H9 (cell line): Measurements from ENCODE around the gene SDK1. TPM values are rescaled to one million over a fixed set of nuclear protein-coding genes. Genes with fewer than 3 reads are reported as not detected.

ENCODE experiments used
- DNase-seq: peaks from one replicate; pipeline ENCODE4 v3.0.0-alpha.2; 2017
- H2AFZ ChIP-seq: one replicate; pipeline ENCODE4 v1.6.1; 2013; ENCODE audit warnings: mild to moderate bottlenecking, low read length, control low read depth, moderate library complexity
- H2AK5ac ChIP-seq: 2 replicates; pipeline ENCODE4 v1.6.1; 2013; ENCODE audit warnings: low read length, control low read depth, mixed read lengths; ENCODE audit not compliant: insufficient read length
- H2BK120ac ChIP-seq: one replicate; pipeline ENCODE4 v1.6.1; 2013; ENCODE audit warnings: low read depth, mild to moderate bottlenecking, low read length, control low read depth, inconsistent platforms; ENCODE audit not compliant: poor library complexity, severe bottlenecking
- H2BK12ac ChIP-seq: 2 replicates; pipeline ENCODE4 v1.6.1; 2013; ENCODE audit warnings: low read length, control low read depth, mixed read lengths, low read depth; ENCODE audit not compliant: insufficient read length
- H2BK15ac ChIP-seq: 2 replicates; pipeline ENCODE4 v1.6.1; 2013; ENCODE audit warnings: low read depth, low read length, control low read depth
- H2BK20ac ChIP-seq: one replicate; pipeline ENCODE4 v1.6.1; 2013; ENCODE audit warnings: low read depth, mild to moderate bottlenecking, low read length, control low read depth, inconsistent platforms; ENCODE audit not compliant: poor library complexity, severe bottlenecking
- H2BK5ac ChIP-seq: 2 replicates; pipeline ENCODE4 v1.6.1; 2013; ENCODE audit warnings: low read length, control low read depth, mixed read lengths; ENCODE audit not compliant: insufficient read length
- H3K14ac ChIP-seq: 2 replicates; pipeline ENCODE4 v1.6.1; 2013; ENCODE audit warnings: low read length, control low read depth; ENCODE audit not compliant: insufficient read depth
- H3K18ac ChIP-seq: 2 replicates; pipeline ENCODE4 v1.6.1; 2013; ENCODE audit warnings: low read depth, mild to moderate bottlenecking, mixed read lengths, low read length, control low read depth; ENCODE audit not compliant: insufficient read length
- H3K23ac ChIP-seq: 2 replicates; pipeline ENCODE4 v1.6.1; 2013; ENCODE audit warnings: low read length, control low read depth, mixed read lengths, low read depth; ENCODE audit not compliant: insufficient read length
- H3K23me2 ChIP-seq: 2 replicates; pipeline ENCODE4 v1.6.1; 2013; ENCODE audit warnings: low read depth, mild to moderate bottlenecking, mixed read lengths, low read length, control low read depth; ENCODE audit not compliant: insufficient read length, poor library complexity, severe bottlenecking
- H3K27ac ChIP-seq: 2 replicates; pipeline ENCODE4 v1.5.1; 2013; ENCODE audit warnings: low read length, control low read depth, mixed read lengths, low read depth; ENCODE audit not compliant: insufficient read length
- H3K27me3 ChIP-seq: 2 replicates; pipeline ENCODE4 v1.6.1; 2013; ENCODE audit warnings: low read length, control low read depth, inconsistent platforms; ENCODE audit not compliant: insufficient read depth
- H3K4ac ChIP-seq: 2 replicates; pipeline ENCODE4 v1.6.1; 2013; ENCODE audit warnings: low read depth, mild to moderate bottlenecking, control low read depth, inconsistent platforms, low read length, moderate library complexity
- H3K4me1 ChIP-seq: 2 replicates; pipeline ENCODE4 v1.6.1; 2013; ENCODE audit warnings: low read length, control low read depth, inconsistent platforms; ENCODE audit not compliant: insufficient read depth
- H3K4me2 ChIP-seq: 2 replicates; pipeline ENCODE4 v1.6.1; 2013; ENCODE audit warnings: low read length, control low read depth, mixed read lengths; ENCODE audit not compliant: insufficient read length, insufficient read depth
- H3K56ac ChIP-seq: 2 replicates; pipeline ENCODE4 v1.6.1; 2013; ENCODE audit warnings: low read depth, mild to moderate bottlenecking, mixed read lengths, low read length, control low read depth; ENCODE audit not compliant: insufficient read length
- H3K79me1 ChIP-seq: 2 replicates; pipeline ENCODE4 v1.6.1; 2013; ENCODE audit warnings: low read depth, mild to moderate bottlenecking, moderate library complexity, low read length, control low read depth, inconsistent platforms; ENCODE audit not compliant: insufficient read depth, poor library complexity, severe bottlenecking
- H3K79me2 ChIP-seq: 2 replicates; pipeline ENCODE4 v1.6.1; 2013; ENCODE audit warnings: low read length, control low read depth, inconsistent platforms; ENCODE audit not compliant: insufficient read depth
- H3K9ac ChIP-seq: 2 replicates; pipeline ENCODE4 v1.6.1; 2013; ENCODE audit warnings: low read length, control low read depth, mixed read lengths; ENCODE audit not compliant: insufficient read length; ENCODE audit errors: extremely low read depth
- H3K9me3 ChIP-seq: one replicate; pipeline ENCODE4 v1.6.1; 2013; ENCODE audit warnings: low read depth, low read length, inconsistent platforms; ENCODE audit not compliant: control insufficient read depth
- H3T11ph ChIP-seq: one replicate; pipeline ENCODE4 v1.6.1; 2013; ENCODE audit warnings: mild to moderate bottlenecking, low read length, control low read depth, inconsistent platforms
- H4K20me1 ChIP-seq: one replicate; pipeline ENCODE4 v1.6.1; 2013; ENCODE audit not compliant: control insufficient read depth, insufficient read length, insufficient read depth
- H4K5ac ChIP-seq: 2 replicates; pipeline ENCODE4 v1.6.1; 2013; ENCODE audit warnings: low read depth, mild to moderate bottlenecking, mixed read lengths, low read length, control low read depth; ENCODE audit not compliant: insufficient read length
- H4K8ac ChIP-seq: replicated peaks from 2 replicates; pipeline ENCODE4 v1.6.1; 2013; ENCODE audit warnings: low read length, control low read depth, mixed read lengths, low read depth; ENCODE audit not compliant: insufficient read length
- H4K91ac ChIP-seq: 2 replicates; pipeline ENCODE4 v1.6.1; 2013; ENCODE audit warnings: low read depth, mild to moderate bottlenecking, moderate library complexity, mixed read lengths, low read length, control low read depth; ENCODE audit not compliant: insufficient read length
- H3K27ac Mint-ChIP-seq, 3 experiments: 2 replicates in 2 of 3; 3 replicates in 1 of 3; pipeline ENCODE4 v1.8.0; 2020 to 2021; ENCODE audit warnings: mixed read lengths in 3 of 3, mild to moderate bottlenecking in 1 of 3, moderate library complexity in 1 of 3
- H3K27me3 Mint-ChIP-seq: 2 replicates; pipeline ENCODE4 v1.8.0; 2021; ENCODE audit warnings: low read depth, mild to moderate bottlenecking, moderate library complexity, mixed read lengths
- H3K36me3 Mint-ChIP-seq, 3 experiments: 2 replicates in 2 of 3; 3 replicates in 1 of 3; pipeline ENCODE4 v1.8.0; 2020 to 2021; ENCODE audit warnings: low read depth in 3 of 3, mixed read lengths in 3 of 3; ENCODE audit not compliant: insufficient read depth in 1 of 3
- H3K4me1 Mint-ChIP-seq, 2 experiments: 2 replicates each; pipeline ENCODE4 v1.8.0; 2020; ENCODE audit warnings: mixed read lengths in 2 of 2
- H3K4me3 Mint-ChIP-seq, 2 experiments: 2 replicates in 1 of 2; 3 replicates in 1 of 2; pipeline ENCODE4 v1.8.0; 2020 to 2021; ENCODE audit warnings: mild to moderate bottlenecking in 2 of 2, mixed read lengths in 2 of 2, moderate library complexity in 1 of 2
- H3K9me3 Mint-ChIP-seq, 2 experiments: 2 replicates in 1 of 2; 3 replicates in 1 of 2; pipeline ENCODE4 v1.8.0; 2020; ENCODE audit warnings: mild to moderate bottlenecking in 2 of 2, mixed read lengths in 2 of 2, moderate library complexity in 1 of 2
- CTCF ChIP-seq: fragments of 200-600 bp; sonication (generic); conservative IDR thresholded peaks from 3 replicates; pipeline ENCODE4 v1.8.0; 2021; ENCODE audit warnings: antibody characterized with exemption, mild to moderate bottlenecking
- WGBS: extraction: QIAGEN DNeasy Blood & Tissue Kit; methylation state at CpG from one replicate; pipeline ENCODE4 v1.1.7; 2013; ENCODE audit warnings: missing lambda C conversion rate, low lambda C conversion rate, mixed read lengths; ENCODE audit not compliant: insufficient read length; ENCODE audit errors: extremely low coverage; 5-methylcytosine and 5-hydroxymethylcytosine counted together
- total RNA-seq: library from RNA; stranded (reverse); gene quantifications from 2 replicates; pipeline ENCODE4 v1.2.1, GENCODE V29; 2021

The SDK1 gene
- total RNA-seq, 1 experiment from 2014 or later, result 8.7 TPM

- Histone ChIP-seq H3K4ac (no peak overlapping the region), H3K14ac (no peak overlapping the region), H2AFZ (no peak overlapping the region), H3K4me1 (no peaks in the 10 kb centered on the region), H3K9me3 (no peaks in the 10 kb centered on the region), H3K23me2 (no peaks in the 10 kb centered on the region), H2BK15ac (no peak overlapping the region), H3K79me2 (no peaks in the 10 kb centered on the region), H4K8ac (no peak overlapping the region), H3K27me3 (no peaks in the 10 kb centered on the region), H3K23ac (no peak overlapping the region), H2BK20ac (no peak overlapping the region), H3K56ac (no peak overlapping the region), H2BK120ac (no peak overlapping the region), H3K79me1 (no peaks in the 10 kb centered on the region), H3K18ac (no peak overlapping the region), H2AK5ac (no peak overlapping the region), H2BK12ac (no peak overlapping the region), H3K4me2 (no peak overlapping the region), H4K20me1 (no peaks in the 10 kb centered on the region), H4K5ac (no peak overlapping the region), H3K27ac (no peak overlapping the region), H2BK5ac (no peak overlapping the region), H3K9ac (no peak overlapping the region), H4K91ac (no peak overlapping the region), H3T11ph (no peak overlapping the region)
- H3K27me3 Mint-ChIP-seq, result no peaks in the 10 kb centered on the region
- no peak for TF ChIP-seq CTCF
- no peak overlapping the region for H3K27ac Mint-ChIP-seq
- H3K36me3 Mint-ChIP-seq, result peaks cover 0 to 18% (median 0%) of the 10 kb centered on the region in 3 experiments; a peak in 2 of 7 replicates
- no peak overlapping the region for H3K4me3 Mint-ChIP-seq
- H3K4me1 Mint-ChIP-seq, result peaks cover 15 to 16% of the 10 kb centered on the region in 2 experiments
- DNase-seq, result no peak
- WGBS, result no CpG with 5 or more reads among the region's 1 CpG
- peaks cover 5 to 12% of the 10 kb centered on the region in 2 experiments; a peak in 4 of 5 replicates for H3K9me3 Mint-ChIP-seq
Measured at GRCh38 chr7:3710122-3710521, 409.1 kb downstream of the SDK1 start.
